ENCODE measurements around the gene IRAK1BP1. TPM values are rescaled to one million over a fixed set of nuclear protein-coding genes. Genes with fewer than 3 reads are reported as not detected.

IRAK1BP1 gene
- total RNA-seq, 1 experiment from 2014 or later: 6.1 TPM

DNA sequence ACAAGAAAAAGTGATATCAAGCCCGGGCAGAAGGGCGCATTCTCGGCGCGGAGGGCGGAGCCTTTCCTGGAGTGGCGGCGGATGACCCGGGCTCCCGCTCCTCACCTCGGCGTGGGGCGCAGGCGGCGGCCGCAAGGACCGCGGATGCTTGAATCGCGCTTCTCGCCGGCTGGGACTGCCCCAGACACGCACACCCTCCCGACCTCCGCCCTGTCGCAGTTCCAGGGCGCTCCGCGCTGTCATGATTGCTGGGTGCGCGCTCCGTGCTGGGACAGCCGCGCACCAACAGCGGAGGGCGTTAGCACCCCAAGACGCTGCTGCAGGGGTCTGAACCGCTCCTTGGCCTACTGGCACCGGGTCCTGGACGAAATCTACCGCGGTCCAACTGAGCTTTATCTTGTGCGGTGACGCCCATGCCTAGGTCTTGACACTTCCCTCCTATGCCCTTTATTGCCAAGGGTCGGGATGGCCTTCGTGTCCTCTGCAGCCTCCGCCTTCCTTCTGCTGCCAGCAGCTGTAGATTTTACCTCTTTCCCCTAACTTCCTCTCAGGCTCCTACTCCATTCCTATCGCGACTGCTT lies 43.3 kb downstream of the IRAK1BP1 start (continued):
- TF ChIP-seq, protein P1, sequence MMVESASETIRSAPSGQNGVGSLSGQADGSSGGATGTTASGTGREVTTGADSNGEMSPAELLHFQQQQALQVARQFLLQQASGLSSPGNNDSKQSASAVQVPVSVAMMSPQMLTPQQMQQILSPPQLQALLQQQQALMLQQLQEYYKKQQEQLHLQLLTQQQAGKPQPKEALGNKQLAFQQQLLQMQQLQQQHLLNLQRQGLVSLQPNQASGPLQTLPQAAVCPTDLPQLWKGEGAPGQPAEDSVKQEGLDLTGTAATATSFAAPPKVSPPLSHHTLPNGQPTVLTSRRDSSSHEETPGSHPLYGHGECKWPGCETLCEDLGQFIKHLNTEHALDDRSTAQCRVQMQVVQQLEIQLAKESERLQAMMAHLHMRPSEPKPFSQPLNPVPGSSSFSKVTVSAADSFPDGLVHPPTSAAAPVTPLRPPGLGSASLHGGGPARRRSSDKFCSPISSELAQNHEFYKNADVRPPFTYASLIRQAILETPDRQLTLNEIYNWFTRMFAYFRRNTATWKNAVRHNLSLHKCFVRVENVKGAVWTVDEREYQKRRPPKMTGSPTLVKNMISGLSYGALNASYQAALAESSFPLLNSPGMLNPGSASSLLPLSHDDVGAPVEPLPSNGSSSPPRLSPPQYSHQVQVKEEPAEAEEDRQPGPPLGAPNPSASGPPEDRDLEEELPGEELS (CRISPR knock-in tag; IDR thresholded peaks at IDR 0.05): peak; percentile 59; the same call in 1 of the 2 replicates
- TF ChIP-seq, protein P2, sequence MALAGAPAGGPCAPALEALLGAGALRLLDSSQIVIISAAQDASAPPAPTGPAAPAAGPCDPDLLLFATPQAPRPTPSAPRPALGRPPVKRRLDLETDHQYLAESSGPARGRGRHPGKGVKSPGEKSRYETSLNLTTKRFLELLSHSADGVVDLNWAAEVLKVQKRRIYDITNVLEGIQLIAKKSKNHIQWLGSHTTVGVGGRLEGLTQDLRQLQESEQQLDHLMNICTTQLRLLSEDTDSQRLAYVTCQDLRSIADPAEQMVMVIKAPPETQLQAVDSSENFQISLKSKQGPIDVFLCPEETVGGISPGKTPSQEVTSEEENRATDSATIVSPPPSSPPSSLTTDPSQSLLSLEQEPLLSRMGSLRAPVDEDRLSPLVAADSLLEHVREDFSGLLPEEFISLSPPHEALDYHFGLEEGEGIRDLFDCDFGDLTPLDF (CRISPR knock-in tag; IDR thresholded peaks at IDR 0.05): no peak
- TF ChIP-seq GRHL2 (CRISPR knock-in tag; IDR thresholded peaks at IDR 0.05; ENCODE audit: insufficient replicate concordance, severe bottlenecking): no peak
- TF ChIP-seq CBFB (CRISPR knock-in tag; IDR thresholded peaks at IDR 0.05; ENCODE audit: low read depth): no peak
- TF ChIP-seq, protein P3, sequence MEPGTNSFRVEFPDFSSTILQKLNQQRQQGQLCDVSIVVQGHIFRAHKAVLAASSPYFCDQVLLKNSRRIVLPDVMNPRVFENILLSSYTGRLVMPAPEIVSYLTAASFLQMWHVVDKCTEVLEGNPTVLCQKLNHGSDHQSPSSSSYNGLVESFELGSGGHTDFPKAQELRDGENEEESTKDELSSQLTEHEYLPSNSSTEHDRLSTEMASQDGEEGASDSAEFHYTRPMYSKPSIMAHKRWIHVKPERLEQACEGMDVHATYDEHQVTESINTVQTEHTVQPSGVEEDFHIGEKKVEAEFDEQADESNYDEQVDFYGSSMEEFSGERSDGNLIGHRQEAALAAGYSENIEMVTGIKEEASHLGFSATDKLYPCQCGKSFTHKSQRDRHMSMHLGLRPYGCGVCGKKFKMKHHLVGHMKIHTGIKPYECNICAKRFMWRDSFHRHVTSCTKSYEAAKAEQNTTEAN (CRISPR knock-in tag; IDR thresholded peaks at IDR 0.05): no peak
- TF ChIP-seq, protein P4, sequence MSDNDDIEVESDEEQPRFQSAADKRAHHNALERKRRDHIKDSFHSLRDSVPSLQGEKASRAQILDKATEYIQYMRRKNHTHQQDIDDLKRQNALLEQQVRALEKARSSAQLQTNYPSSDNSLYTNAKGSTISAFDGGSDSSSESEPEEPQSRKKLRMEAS (CRISPR knock-in tag; IDR thresholded peaks at IDR 0.05): peak; percentile 68
- no peak for TF ChIP-seq CREM (CRISPR knock-in tag; IDR thresholded peaks at IDR 0.05)
- 0 out of 2 replicates have a peak, but pooled peaks have one; percentile 26 for TF ChIP-seq ETV6 (CRISPR knock-in tag; IDR thresholded peaks at IDR 0.05)
- no peak for TF ChIP-seq ZNF232 (CRISPR knock-in tag; IDR thresholded peaks at IDR 0.05)
- TF ChIP-seq, protein P5, sequence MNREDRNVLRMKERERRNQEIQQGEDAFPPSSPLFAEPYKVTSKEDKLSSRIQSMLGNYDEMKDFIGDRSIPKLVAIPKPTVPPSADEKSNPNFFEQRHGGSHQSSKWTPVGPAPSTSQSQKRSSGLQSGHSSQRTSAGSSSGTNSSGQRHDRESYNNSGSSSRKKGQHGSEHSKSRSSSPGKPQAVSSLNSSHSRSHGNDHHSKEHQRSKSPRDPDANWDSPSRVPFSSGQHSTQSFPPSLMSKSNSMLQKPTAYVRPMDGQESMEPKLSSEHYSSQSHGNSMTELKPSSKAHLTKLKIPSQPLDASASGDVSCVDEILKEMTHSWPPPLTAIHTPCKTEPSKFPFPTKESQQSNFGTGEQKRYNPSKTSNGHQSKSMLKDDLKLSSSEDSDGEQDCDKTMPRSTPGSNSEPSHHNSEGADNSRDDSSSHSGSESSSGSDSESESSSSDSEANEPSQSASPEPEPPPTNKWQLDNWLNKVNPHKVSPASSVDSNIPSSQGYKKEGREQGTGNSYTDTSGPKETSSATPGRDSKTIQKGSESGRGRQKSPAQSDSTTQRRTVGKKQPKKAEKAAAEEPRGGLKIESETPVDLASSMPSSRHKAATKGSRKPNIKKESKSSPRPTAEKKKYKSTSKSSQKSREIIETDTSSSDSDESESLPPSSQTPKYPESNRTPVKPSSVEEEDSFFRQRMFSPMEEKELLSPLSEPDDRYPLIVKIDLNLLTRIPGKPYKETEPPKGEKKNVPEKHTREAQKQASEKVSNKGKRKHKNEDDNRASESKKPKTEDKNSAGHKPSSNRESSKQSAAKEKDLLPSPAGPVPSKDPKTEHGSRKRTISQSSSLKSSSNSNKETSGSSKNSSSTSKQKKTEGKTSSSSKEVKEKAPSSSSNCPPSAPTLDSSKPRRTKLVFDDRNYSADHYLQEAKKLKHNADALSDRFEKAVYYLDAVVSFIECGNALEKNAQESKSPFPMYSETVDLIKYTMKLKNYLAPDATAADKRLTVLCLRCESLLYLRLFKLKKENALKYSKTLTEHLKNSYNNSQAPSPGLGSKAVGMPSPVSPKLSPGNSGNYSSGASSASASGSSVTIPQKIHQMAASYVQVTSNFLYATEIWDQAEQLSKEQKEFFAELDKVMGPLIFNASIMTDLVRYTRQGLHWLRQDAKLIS (CRISPR knock-in tag; IDR thresholded peaks at IDR 0.05; ENCODE audit: borderline replicate concordance): no peak
- TF ChIP-seq, protein P6, sequence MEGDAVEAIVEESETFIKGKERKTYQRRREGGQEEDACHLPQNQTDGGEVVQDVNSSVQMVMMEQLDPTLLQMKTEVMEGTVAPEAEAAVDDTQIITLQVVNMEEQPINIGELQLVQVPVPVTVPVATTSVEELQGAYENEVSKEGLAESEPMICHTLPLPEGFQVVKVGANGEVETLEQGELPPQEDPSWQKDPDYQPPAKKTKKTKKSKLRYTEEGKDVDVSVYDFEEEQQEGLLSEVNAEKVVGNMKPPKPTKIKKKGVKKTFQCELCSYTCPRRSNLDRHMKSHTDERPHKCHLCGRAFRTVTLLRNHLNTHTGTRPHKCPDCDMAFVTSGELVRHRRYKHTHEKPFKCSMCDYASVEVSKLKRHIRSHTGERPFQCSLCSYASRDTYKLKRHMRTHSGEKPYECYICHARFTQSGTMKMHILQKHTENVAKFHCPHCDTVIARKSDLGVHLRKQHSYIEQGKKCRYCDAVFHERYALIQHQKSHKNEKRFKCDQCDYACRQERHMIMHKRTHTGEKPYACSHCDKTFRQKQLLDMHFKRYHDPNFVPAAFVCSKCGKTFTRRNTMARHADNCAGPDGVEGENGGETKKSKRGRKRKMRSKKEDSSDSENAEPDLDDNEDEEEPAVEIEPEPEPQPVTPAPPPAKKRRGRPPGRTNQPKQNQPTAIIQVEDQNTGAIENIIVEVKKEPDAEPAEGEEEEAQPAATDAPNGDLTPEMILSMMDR (IDR thresholded peaks at IDR 0.05): no peak
- TF ChIP-seq RELA (CRISPR knock-in tag; IDR thresholded peaks at IDR 0.05; ENCODE audit: borderline replicate concordance): peak; percentile 37; the same call in 1 of the 2 replicates
- TF ChIP-seq, protein P7, sequence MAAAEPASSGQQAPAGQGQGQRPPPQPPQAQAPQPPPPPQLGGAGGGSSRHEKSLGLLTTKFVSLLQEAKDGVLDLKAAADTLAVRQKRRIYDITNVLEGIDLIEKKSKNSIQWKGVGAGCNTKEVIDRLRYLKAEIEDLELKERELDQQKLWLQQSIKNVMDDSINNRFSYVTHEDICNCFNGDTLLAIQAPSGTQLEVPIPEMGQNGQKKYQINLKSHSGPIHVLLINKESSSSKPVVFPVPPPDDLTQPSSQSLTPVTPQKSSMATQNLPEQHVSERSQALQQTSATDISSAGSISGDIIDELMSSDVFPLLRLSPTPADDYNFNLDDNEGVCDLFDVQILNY (CRISPR knock-in tag; IDR thresholded peaks at IDR 0.05): no peak
- TF ChIP-seq JUN (CRISPR knock-in tag; IDR thresholded peaks at IDR 0.05): no peak
- TF ChIP-seq, protein P8, sequence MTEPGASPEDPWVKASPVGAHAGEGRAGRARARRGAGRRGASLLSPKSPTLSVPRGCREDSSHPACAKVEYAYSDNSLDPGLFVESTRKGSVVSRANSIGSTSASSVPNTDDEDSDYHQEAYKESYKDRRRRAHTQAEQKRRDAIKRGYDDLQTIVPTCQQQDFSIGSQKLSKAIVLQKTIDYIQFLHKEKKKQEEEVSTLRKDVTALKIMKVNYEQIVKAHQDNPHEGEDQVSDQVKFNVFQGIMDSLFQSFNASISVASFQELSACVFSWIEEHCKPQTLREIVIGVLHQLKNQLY (CRISPR knock-in tag; IDR thresholded peaks at IDR 0.05): no peak
- TF ChIP-seq, protein P9, sequence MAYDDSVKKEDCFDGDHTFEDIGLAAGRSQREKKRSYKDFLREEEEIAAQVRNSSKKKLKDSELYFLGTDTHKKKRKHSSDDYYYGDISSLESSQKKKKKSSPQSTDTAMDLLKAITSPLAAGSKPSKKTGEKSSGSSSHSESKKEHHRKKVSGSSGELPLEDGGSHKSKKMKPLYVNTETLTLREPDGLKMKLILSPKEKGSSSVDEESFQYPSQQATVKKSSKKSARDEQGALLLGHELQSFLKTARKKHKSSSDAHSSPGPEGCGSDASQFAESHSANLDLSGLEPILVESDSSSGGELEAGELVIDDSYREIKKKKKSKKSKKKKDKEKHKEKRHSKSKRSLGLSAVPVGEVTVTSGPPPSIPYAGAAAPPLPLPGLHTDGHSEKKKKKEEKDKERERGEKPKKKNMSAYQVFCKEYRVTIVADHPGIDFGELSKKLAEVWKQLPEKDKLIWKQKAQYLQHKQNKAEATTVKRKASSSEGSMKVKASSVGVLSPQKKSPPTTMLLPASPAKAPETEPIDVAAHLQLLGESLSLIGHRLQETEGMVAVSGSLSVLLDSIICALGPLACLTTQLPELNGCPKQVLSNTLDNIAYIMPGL (CRISPR knock-in tag; IDR thresholded peaks at IDR 0.05): peak; percentile 53; the same call in 1 of the 2 replicates
- TF ChIP-seq TP53 (CRISPR knock-in tag; IDR thresholded peaks at IDR 0.05): peak; percentile 65; the same call in 1 of the 2 replicates
- TF ChIP-seq IRF2 (CRISPR knock-in tag; IDR thresholded peaks at IDR 0.05; ENCODE audit: borderline replicate concordance, low read depth): no peak
- no peak for TF ChIP-seq ZNF317 (CRISPR knock-in tag; IDR thresholded peaks at IDR 0.05; ENCODE audit: borderline replicate concordance, low read depth)
- TF ChIP-seq MYBL2 (CRISPR knock-in tag; IDR thresholded peaks at IDR 0.05): peak; percentile 37; the same call in 1 of the 2 replicates
